K562 (cell line): ENCODE data around the gene RSPRY1. TPM values are rescaled to one million over a fixed set of nuclear protein-coding genes. Genes with fewer than 3 reads are reported as not detected.

Experiments used
- ATAC-seq: fragments of 200-7000 bp; cut with Tn5 transposase; 3 replicates; pipeline ENCODE4 v1.9.1; 2020; ENCODE audit warnings: moderate library complexity
- BruUV-seq: library from RNA; stranded (reverse); fragments of 400-500 nt; replicated peaks from 2 replicates; lab custom pipeline; 2021; lab: Mats Ljungman, UMichigan
- CTCF ChIA-PET: fragments of 300-600 bp; formaldehyde crosslinking; extraction: SDS; loops from one replicate; lab custom pipeline; 2021; ENCODE audit warnings: low intra/inter-chr PET ratio; lab: Yijun Ruan, JAX
- POLR2A ChIA-PET: fragments of 300-600, 350-650 bp; sonication (Branson Sonifier 250); formaldehyde crosslinking; extraction: SDS; loops from one replicate; lab custom pipeline; 2021; ENCODE audit warnings: antibody characterized with exemption, inconsistent platforms; lab: Yijun Ruan, JAX
- DNase-seq, 4 experiments: peaks; one replicate each; pipeline versions ENCODE4 v3.0.0 to v3.0.0-alpha.2; 2011 to 2018; ENCODE audit warnings: low spot score in 3 of 4, mixed read lengths in 3 of 4; ENCODE audit errors: extremely low read depth in 1 of 4
- FAIRE-seq: peaks from 2 replicates; lab custom pipeline; 2011; peaks lifted over from hg19 to GRCh38; lab: Jason Lieb, UNC
- H2AFZ ChIP-seq: 2 replicates; pipeline ENCODE4 v1.6.0; 2011; ENCODE audit warnings: low read depth, low read length, control low read depth, inconsistent platforms
- H3K27ac ChIP-seq: fragments of 200-600 bp; 3 replicates; pipeline ENCODE4 v1.8.0; 2011; ENCODE audit warnings: low read depth, mild to moderate bottlenecking, control low read depth, inconsistent platforms, low read length, moderate library complexity, mixed read lengths; ENCODE audit errors: extremely low read depth
- H3K27me3 ChIP-seq, 2 experiments: fragments of 300-600 bp in 1 of 2; 2 replicates in 1 of 2; 3 replicates in 1 of 2; pipeline versions ENCODE4 v1.6.0 to v1.8.0; 2011; ENCODE audit warnings: inconsistent platforms in 2 of 2, low read length in 2 of 2, mild to moderate bottlenecking in 1 of 2, mixed read lengths in 1 of 2, moderate library complexity in 1 of 2; ENCODE audit not compliant: control insufficient read depth in 2 of 2, insufficient read depth in 2 of 2
- H3K36me3 ChIP-seq: fragments of 300-600 bp; 3 replicates; pipeline ENCODE4 v1.8.0; 2011; ENCODE audit warnings: mild to moderate bottlenecking, low read length, inconsistent platforms; ENCODE audit not compliant: control insufficient read depth, insufficient read depth
- H3K4me1 ChIP-seq, 2 experiments: fragments of 200-600 bp in 1 of 2; replicated peaks in 1 of 2; 2 replicates in 1 of 2; 3 replicates in 1 of 2; pipeline versions ENCODE4 v1.5.1 to v1.8.0; 2011; ENCODE audit warnings: inconsistent platforms in 2 of 2, low read length in 2 of 2, mild to moderate bottlenecking in 1 of 2, mixed read lengths in 1 of 2, moderate library complexity in 1 of 2; ENCODE audit not compliant: control insufficient read depth in 2 of 2, insufficient read depth in 2 of 2
- H3K4me2 ChIP-seq: 2 replicates; pipeline ENCODE4 v1.6.1; 2011; ENCODE audit warnings: low read length, control low read depth, inconsistent platforms, mixed read lengths; ENCODE audit not compliant: insufficient read depth
- H3K4me3 ChIP-seq: fragments of 200-600 bp; sonication (generic), shearing (Covaris generic); 2 replicates; pipeline ENCODE4 v1.5.1; 2016; ENCODE audit warnings: control low read depth, inconsistent platforms
- H3K79me2 ChIP-seq: fragments of 200-600 bp; 3 replicates; pipeline ENCODE4 v1.8.0; 2011; ENCODE audit warnings: low read length, inconsistent platforms; ENCODE audit not compliant: control insufficient read depth, insufficient read depth
- H3K9ac ChIP-seq, 2 experiments: 2 replicates each; pipeline versions ENCODE4 v1.6.0 to v1.6.1; 2011; ENCODE audit warnings: low read depth in 2 of 2, low read length in 2 of 2, control low read depth in 1 of 2, inconsistent platforms in 1 of 2, mild to moderate bottlenecking in 1 of 2, mixed read lengths in 1 of 2; ENCODE audit not compliant: insufficient read depth in 1 of 2
- H3K9me1 ChIP-seq: one replicate; pipeline ENCODE4 v1.6.0; 2011; ENCODE audit warnings: inconsistent platforms, mild to moderate bottlenecking, low read length, moderate library complexity; ENCODE audit not compliant: control insufficient read depth, insufficient read depth
- H3K9me3 ChIP-seq: replicated peaks from 2 replicates; pipeline ENCODE4 v1.5.1; 2011; ENCODE audit warnings: low read depth, low read length, inconsistent platforms; ENCODE audit not compliant: control insufficient read depth, insufficient read depth
- H4K20me1 ChIP-seq: replicated peaks from 2 replicates; pipeline ENCODE4 v1.6.1; 2011; ENCODE audit warnings: low read length, inconsistent platforms, mixed read lengths; ENCODE audit not compliant: control insufficient read depth, insufficient read depth
- DDX20 ChIP-seq: fragments of 450-650 bp; IDR thresholded peaks from 2 replicates; pipeline ENCODE4 v1.6.1; 2016; ENCODE audit warnings: missing genetic modification characterization, low read depth, mild to moderate bottlenecking, missing compliant biosample characterization, moderate library complexity
- DLX4 ChIP-seq: fragments of 250-450 bp; sonication (Bioruptor Pico); IDR thresholded peaks from 2 replicates; pipeline ENCODE4 v1.6.1; 2021; ENCODE audit warnings: mild to moderate bottlenecking
- KAT8 ChIP-seq: fragments of 450-650 bp; IDR thresholded peaks from 2 replicates; pipeline ENCODE4 v1.6.1; 2016; ENCODE audit warnings: low read depth, mild to moderate bottlenecking
- L3MBTL2 ChIP-seq: fragments of 450-650 bp; IDR thresholded peaks from 2 replicates; pipeline ENCODE4 v1.6.1; 2016; ENCODE audit warnings: mild to moderate bottlenecking, moderate library complexity
- PHB ChIP-seq: fragments of 250-450 bp; sonication (Bioruptor Pico); IDR thresholded peaks from 2 replicates; pipeline ENCODE4 v1.5.0; 2021
- WGBS: fragments of 100-300 bp; shearing (Covaris generic); methylation state at CpG from one replicate; pipeline ENCODE4 v1.1.6; 2016; ENCODE audit warnings: low coverage, mixed read lengths; ENCODE audit not compliant: insufficient coverage; ENCODE audit errors: missing lambda C conversion rate; 5-methylcytosine and 5-hydroxymethylcytosine counted together
- in situ Hi-C: fragments of 300-500 bp; cut with MboI; formaldehyde crosslinking; loops from 4 replicates; pipeline ENCODE4 v1.15.0; 2018; ENCODE audit warnings: inconsistent platforms, mixed read lengths
- intact Hi-C: fragments of 100-400 bp; cut with micrococcal nuclease; formaldehyde crosslinking; loops from 2 replicates; pipeline ENCODE4 v1.14.2; 2022
- polyA plus RNA-seq, 8 experiments: library from polyadenylated mRNA; depleted of rRNA in 4 of 8; stranded (reverse) in 5 of 8; unstranded in 3 of 8; fragments of >200 nt; fragmentation: Nextera tagmentation in 2 of 8; fragmentation: Illumina TruSeq in 1 of 8; extraction: Ambion mirVana in 2 of 8; extraction: Trizol in 1 of 8; gene quantifications; 2 replicates each; pipeline versions ENCODE4 v1.2.1 to v1.2.3, GENCODE V29; 2011 to 2014; ENCODE audit warnings: inconsistent platforms in 1 of 8, missing spikeins in 1 of 8
- total RNA-seq, 7 experiments: library from RNA; depleted of rRNA in 6 of 7; stranded (reverse); fragments of >200 nt in 6 of 7; fragmentation: Illumina TruSeq in 2 of 7; extraction: Trizol in 2 of 7; gene quantifications; 2 replicates each; pipeline versions ENCODE4 v1.2.1 to v1.2.3, GENCODE V29; 2011 to 2021; ENCODE audit warnings: low replicate concordance in 1 of 7

RSPRY1 gene
- total and polyA plus RNA-seq, 9 of the 15 experiments (the other 6 are each of a cell fraction or from before 2014, with no cell fraction given), result 10.2 to 27.8 (median 20.8) TPM

GRCh38 chr16:57282510-57283213, 96.5 kb downstream of the RSPRY1 start:
- H3K27me3 ChIP-seq, result peaks cover 4 to 19% of the 10 kb centered on the region in 2 experiments; a peak in 4 of 5 replicates
- FAIRE-seq, result no peak
- H3K4me2 ChIP-seq, result no peak overlapping the region
- peaks cover 6 to 19% of the 10 kb centered on the region in 2 experiments; a peak in 3 of 5 replicates for H3K4me1 ChIP-seq
- H3K4me3 ChIP-seq, result no peak overlapping the region
- intact Hi-C loops (no loop called here), in situ Hi-C loops (no loop called here)
- no peaks in the 10 kb centered on the region for H3K9me1 ChIP-seq
- POLR2A ChIA-PET, result no interaction called here
- no peak overlapping the region; a peak in 1 of 4 replicates for H3K9ac ChIP-seq
- no peaks in the 10 kb centered on the region for H3K9me3 ChIP-seq
- 0 out of 2 replicates have a peak, but pooled peaks cover 3% of the 10 kb centered on the region for H4K20me1 ChIP-seq
- no peak overlapping the region for H3K27ac ChIP-seq
- H3K36me3 ChIP-seq, result no peaks in the 10 kb centered on the region
- no peak for DNase-seq
- no TSS peak for BruUV-seq
- WGBS, result 17% methylated on average over 8 of the region's 8 CpGs
- no peaks in the 10 kb centered on the region for H3K79me2 ChIP-seq
- CTCF ChIA-PET, result no interaction called here
- TF ChIP-seq KAT8 (no peak), PHB (CRISPR knock-in tag) (no peak), DDX20 (tag) (no peak), L3MBTL2 (no peak), DLX4 (CRISPR knock-in tag) (no peak)
- no peak overlapping the region for H2AFZ ChIP-seq
- ATAC-seq, result no peak
